ENCODE data around the gene ADAMTS7. TPM values are rescaled to one million over a fixed set of nuclear protein-coding genes. Genes with fewer than 3 reads are reported as not detected.

ADAMTS7 gene
- total and polyA plus RNA-seq, 2 of the 13 experiments (the other 11 are each of a cell fraction or from before 2014, with no cell fraction given) = 0.09 to 0.12 TPM

GRCh38 chr15:78842519-78842918 lies 31.3 kb upstream of the ADAMTS7 start (continued):
- TF ChIP-seq ZNF275 (CRISPR knock-in tag; IDR thresholded peaks at IDR 0.05; ENCODE audit: borderline replicate concordance) (no peak), ZNF839 (CRISPR knock-in tag; IDR thresholded peaks at IDR 0.05; ENCODE audit: borderline replicate concordance) (no peak), ZNF30 (CRISPR knock-in tag; IDR thresholded peaks at IDR 0.05) (no peak), ZNF124 (CRISPR knock-in tag; IDR thresholded peaks at IDR 0.05) (no peak), SOX5 (CRISPR knock-in tag; IDR thresholded peaks at IDR 0.05; ENCODE audit: borderline replicate concordance) (no peak), SNAPC4 (CRISPR knock-in tag; IDR thresholded peaks at IDR 0.05) (no peak), CEBPG (CRISPR knock-in tag; IDR thresholded peaks at IDR 0.05) (no peak)

- ChIA-PET CTCF (ENCODE audit: low intra/inter-chr PET ratio, low total read pairs) (interaction anchor here (0.8 kb wide), 1 partner anchor 32 kb away, joined by 3 read pairs; no protein-coding TSS in a partner anchor), POLR2A (no interaction called here)
- Histone ChIP-seq H3K4me3 (replicated peaks in 1 of 3; ENCODE audit: insufficient read depth in 1 of 3, low read depth in 2 of 3, low read length in 3 of 3) (no peak overlapping the region), H3K4me2 (ENCODE audit: low read depth, low read length) (no peak overlapping the region), H3K27ac (ENCODE audit: extremely low read length, insufficient read depth, low read length) (no peak overlapping the region), H3K79me2 (ENCODE audit: insufficient read depth, low read length) (no peaks in the 10 kb centered on the region), H3K4me1 (ENCODE audit: insufficient read depth, low read length) (no peaks in the 10 kb centered on the region), H4K20me1 (ENCODE audit: insufficient read depth, low read length) (no peaks in the 10 kb centered on the region), H2AFZ (ENCODE audit: low read length) (no peak overlapping the region), H3K27me3 (ENCODE audit: control insufficient read depth in 1 of 2, insufficient read depth in 2 of 2, low read length in 2 of 2) (peaks cover 2 to 27% of the 10 kb centered on the region in 2 experiments; a peak in 3 of 5 replicates), H3K9me3 (ENCODE audit: low read length) (no peaks in the 10 kb centered on the region), H3K36me3 (replicated peaks in 1 of 2; ENCODE audit: control insufficient read depth in 1 of 2, insufficient read depth in 2 of 2, low read length in 2 of 2) (no peaks in the 10 kb centered on the region), H3K9ac (ENCODE audit: insufficient read depth, low read depth, low read length) (no peak overlapping the region)
- BruUV-seq (replicated peaks) = no TSS peak
- no peak for DNase-seq (ENCODE audit: low spot score)
- in situ Hi-C loops (cut with HindIII; ENCODE audit: extremely low pct_ligation_motif_present, low pct_unique_long_range_greater_than_20kb) (no loop called here), intact Hi-C loops (cut with micrococcal nuclease; ENCODE audit: unreplicated experiment) (no loop called here)
- 46% methylated on average over 5 of the region's 6 CpGs for WGBS (ENCODE audit: low lambda C conversion rate)
- FAIRE-seq = no peak
- TF ChIP-seq SP2 (CRISPR knock-in tag; IDR thresholded peaks at IDR 0.05) = no peak
- TF ChIP-seq ZNF629 (CRISPR knock-in tag; conservative IDR thresholded peaks at IDR 0.05) = 0 out of 2 replicates have a peak, but pooled peaks have one; percentile 12
- peak; percentile 31; the same call in 2 of the 3 replicates for ATAC-seq
Measured at GRCh38 chr15:78841891-78842290, 30.6 kb upstream of the ADAMTS7 start.
